ENCODE measurements around the gene RALY. TPM values are rescaled to one million over a fixed set of nuclear protein-coding genes. Genes with fewer than 3 reads are reported as not detected.

The RALY gene
- polyA plus RNA-seq, result 110 TPM
- long read RNA-seq, donor 1, full-length matches to known transcripts, result 30 of 278 reads
- long read RNA-seq, donor 1, partial matches to known transcripts, result 209 of 278 reads
- long read RNA-seq, donor 1, other reads (novel, unspliced or antisense), result 39 of 278 reads
- long read RNA-seq, donor 2, full-length matches to known transcripts, result 50 of 103 reads
- long read RNA-seq, donor 2, partial matches to known transcripts, result 53 of 103 reads
- long read RNA-seq, donor 2, other reads (novel, unspliced or antisense), result 0 of 103 reads
- long read RNA-seq, donor 3, full-length matches to known transcripts, result 79 of 137 reads
- long read RNA-seq, donor 3, partial matches to known transcripts, result 58 of 137 reads
- long read RNA-seq, donor 3, other reads (novel, unspliced or antisense), result 0 of 137 reads
- long read RNA-seq, donor 4, full-length matches to known transcripts, result 9 of 9 reads
- long read RNA-seq, donor 4, partial matches to known transcripts, result 0 of 9 reads
- long read RNA-seq, donor 4, other reads (novel, unspliced or antisense), result 0 of 9 reads
- long read RNA-seq, donor 5, full-length matches to known transcripts, result 36 of 227 reads
- long read RNA-seq, donor 5, partial matches to known transcripts, result 191 of 227 reads
- long read RNA-seq, donor 5, other reads (novel, unspliced or antisense), result 0 of 227 reads
- long read RNA-seq, donor 6, full-length matches to known transcripts, result 47 of 77 reads
- long read RNA-seq, donor 6, partial matches to known transcripts, result 30 of 77 reads
- long read RNA-seq, donor 6, other reads (novel, unspliced or antisense), result 0 of 77 reads
- long read RNA-seq, donor 7, full-length matches to known transcripts, result 18 of 27 reads
- long read RNA-seq, donor 7, partial matches to known transcripts, result 9 of 27 reads
- long read RNA-seq, donor 7, other reads (novel, unspliced or antisense), result 0 of 27 reads
- long read RNA-seq, donor 8, full-length matches to known transcripts, result 46 of 608 reads
- long read RNA-seq, donor 8, partial matches to known transcripts, result 485 of 608 reads
- long read RNA-seq, donor 8, other reads (novel, unspliced or antisense), result 77 of 608 reads
- long read RNA-seq, donor 9, full-length matches to known transcripts, result 26 of 80 reads
- long read RNA-seq, donor 9, partial matches to known transcripts, result 54 of 80 reads
- long read RNA-seq, donor 9, other reads (novel, unspliced or antisense), result 0 of 80 reads
- long read RNA-seq, donor 10, full-length matches to known transcripts, result 39 of 418 reads
- long read RNA-seq, donor 10, partial matches to known transcripts, result 293 of 418 reads
- long read RNA-seq, donor 10, other reads (novel, unspliced or antisense), result 86 of 418 reads
- long read RNA-seq, donor 11, full-length matches to known transcripts, result 32 of 63 reads
- long read RNA-seq, donor 11, partial matches to known transcripts, result 31 of 63 reads
- long read RNA-seq, donor 11, other reads (novel, unspliced or antisense), result 0 of 63 reads

DNA sequence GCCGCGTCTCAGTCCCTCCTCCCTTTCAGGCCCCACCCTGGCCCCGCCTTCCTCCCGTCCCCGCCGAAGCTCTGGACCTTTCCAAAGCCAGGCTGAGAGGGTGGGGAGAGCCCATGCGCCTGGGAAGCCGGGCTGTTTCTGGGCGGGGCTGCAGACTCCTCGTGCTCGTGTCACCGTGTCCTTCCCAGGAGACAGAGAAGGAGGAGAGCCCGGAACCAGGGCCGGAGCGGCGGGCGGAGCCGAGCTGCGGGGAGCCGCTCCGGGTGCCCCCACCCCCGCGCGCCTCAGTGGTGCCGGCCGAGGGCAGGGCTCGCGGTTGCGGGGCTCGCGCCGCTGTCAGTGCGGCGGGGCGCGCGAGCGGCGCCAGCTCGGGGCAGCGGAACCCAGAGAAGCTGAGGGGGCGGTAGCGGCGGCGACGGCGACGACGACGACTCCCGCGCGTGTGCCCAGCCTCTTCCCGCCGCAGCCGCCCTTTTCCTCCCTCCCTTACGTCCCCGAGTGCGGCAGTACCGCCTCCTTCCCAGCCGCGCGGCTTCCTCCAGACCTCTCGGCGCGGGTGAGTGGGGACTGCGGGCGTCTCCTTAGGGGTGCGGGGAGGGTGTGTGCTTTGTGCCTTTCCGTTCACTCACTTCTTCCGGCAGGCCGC, at the start of gene RALY:
Gene RALY (plus strand): TSS at position 336 of the 646 bp plus-strand sequence. CDS start 78,164 bp downstream, outside the sequence.
- peak in 1 of 2 donors; percentile 98 for DNase-seq
- Histone ChIP-seq H3K4me3 (ENCODE audit: low read length) (peak within 1 kb of the TSS; percentile 82), H3K27ac (ENCODE audit: low read length) (peak within 1 kb of the TSS; percentile 93), H3K27me3 (ENCODE audit: control insufficient read depth, insufficient read depth, low read length) (no peaks in the 10 kb centered on the region), H3K4me1 (ENCODE audit: control insufficient read depth, insufficient read depth, low read length) (peaks cover 33% of the 10 kb centered on the region), H3K9me3 (ENCODE audit: control insufficient read depth, low read depth, low read length) (no peaks in the 10 kb centered on the region), H3K36me3 (ENCODE audit: control insufficient read depth, insufficient read depth, low read length) (no peaks in the 10 kb centered on the region)
- 0% methylated on average over 2 of the region's 72 CpGs for WGBS (ENCODE audit: insufficient coverage, low lambda C conversion rate)

DNA sequence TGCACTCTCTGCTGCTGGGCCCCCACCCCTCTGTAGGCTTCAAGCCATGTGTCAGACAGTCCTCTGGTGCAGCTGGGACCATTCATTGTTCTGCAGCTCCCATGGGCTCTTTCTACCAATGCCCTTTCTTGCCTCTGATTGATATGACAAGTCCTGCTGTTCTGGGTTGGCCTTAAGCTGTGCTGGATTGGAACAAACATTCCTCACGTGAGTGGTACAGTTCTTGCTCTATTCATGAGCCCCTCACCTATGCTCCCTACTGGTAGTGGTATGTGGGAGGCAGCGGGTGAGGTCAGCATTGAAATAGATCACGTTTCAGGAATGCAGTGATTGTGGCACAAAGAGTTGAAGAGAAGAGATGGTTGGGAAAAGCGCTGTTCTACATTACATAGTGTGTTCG, 48.8 kb upstream of the RALY start:
- H3K9me3 ChIP-seq (ENCODE audit: control insufficient read depth, low read depth, low read length), result peaks cover 6% of the 10 kb centered on the region
- no peak overlapping the region for H3K4me3 ChIP-seq (ENCODE audit: low read length)
- H3K36me3 ChIP-seq (ENCODE audit: control insufficient read depth, insufficient read depth, low read length), result no peaks in the 10 kb centered on the region
- no peaks in the 10 kb centered on the region for H3K27me3 ChIP-seq (ENCODE audit: control insufficient read depth, insufficient read depth, low read length)
- H3K4me1 ChIP-seq (ENCODE audit: control insufficient read depth, insufficient read depth, low read length), result no peaks in the 10 kb centered on the region
- no CpG with 5 or more reads among the region's 5 CpGs for WGBS (ENCODE audit: insufficient coverage, low lambda C conversion rate)
- no peak overlapping the region for H3K27ac ChIP-seq (ENCODE audit: low read length)
- DNase-seq, result no peak

DNA sequence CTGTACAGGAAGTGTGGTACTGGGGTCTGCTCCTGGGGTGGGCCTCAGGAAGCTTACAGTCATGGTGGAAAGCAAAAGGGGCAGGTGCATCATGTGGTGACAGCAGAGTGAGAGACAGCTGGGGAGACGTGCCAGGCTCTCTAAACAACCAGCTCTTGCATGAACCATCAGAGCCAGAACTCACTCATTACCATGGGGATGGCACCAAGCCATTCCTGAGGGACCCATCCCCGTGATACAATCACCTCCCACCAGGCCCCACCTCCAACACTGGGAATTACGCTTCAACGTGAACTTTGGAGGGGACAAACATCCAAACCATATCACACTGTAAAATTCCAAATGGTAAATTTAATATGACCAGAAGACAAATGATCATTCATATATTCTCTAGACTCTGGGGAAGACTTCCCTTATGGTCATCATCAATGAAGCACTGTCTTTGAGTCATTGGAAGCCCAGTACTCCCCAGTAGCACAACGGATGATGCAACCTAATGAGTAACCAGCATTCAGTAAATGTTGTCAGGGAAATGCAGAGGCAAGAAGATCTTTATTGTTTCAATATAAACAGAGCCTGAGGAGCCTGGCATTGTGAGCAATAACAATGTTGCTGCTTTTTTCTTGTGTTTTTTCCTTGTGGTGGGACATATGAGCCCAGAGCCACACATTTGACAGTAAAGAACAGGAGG, 48.2 kb upstream of the RALY start:
- no peak for DNase-seq
- H3K36me3 ChIP-seq (ENCODE audit: control insufficient read depth, insufficient read depth, low read length), result no peaks in the 10 kb centered on the region
- H3K4me3 ChIP-seq (ENCODE audit: low read length), result no peak overlapping the region
- no peak overlapping the region for H3K27ac ChIP-seq (ENCODE audit: low read length)
- H3K9me3 ChIP-seq (ENCODE audit: control insufficient read depth, low read depth, low read length), result peaks cover 6% of the 10 kb centered on the region
- no CpG with 5 or more reads among the region's 5 CpGs for WGBS (ENCODE audit: insufficient coverage, low lambda C conversion rate)
- H3K4me1 ChIP-seq (ENCODE audit: control insufficient read depth, insufficient read depth, low read length), result no peaks in the 10 kb centered on the region
- H3K27me3 ChIP-seq (ENCODE audit: control insufficient read depth, insufficient read depth, low read length), result no peaks in the 10 kb centered on the region

DNA sequence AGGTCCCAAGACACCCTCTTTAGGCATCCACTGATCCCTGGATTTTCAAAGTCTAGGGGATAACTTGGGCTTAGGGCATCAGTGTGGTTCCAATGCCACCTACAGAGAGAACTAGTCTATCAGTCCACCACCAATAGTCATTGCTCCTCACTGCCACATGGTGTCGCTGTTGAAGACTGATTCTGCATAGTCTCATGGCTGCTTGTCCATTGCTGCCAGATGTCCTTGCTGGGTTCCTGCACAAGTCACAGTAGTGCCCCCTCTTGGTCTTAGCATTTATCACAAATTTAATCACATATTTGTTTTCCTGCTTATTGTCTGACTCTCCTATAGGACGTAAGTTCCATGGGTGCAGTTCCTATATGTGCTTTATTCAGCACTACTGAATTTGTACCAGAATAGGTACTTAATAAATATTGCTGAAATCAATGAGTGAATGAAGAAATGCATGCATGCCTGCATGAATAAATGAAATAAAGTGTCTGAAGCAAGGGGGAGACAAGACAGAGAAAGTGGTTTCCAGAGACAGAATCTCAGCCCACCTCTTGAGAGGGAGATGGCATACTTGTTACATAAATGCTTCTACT, 45.9 kb upstream of the RALY start:
- Histone ChIP-seq H3K27ac (ENCODE audit: low read length) (no peak overlapping the region), H3K4me3 (ENCODE audit: low read length) (no peak overlapping the region), H3K9me3 (ENCODE audit: control insufficient read depth, low read depth, low read length) (peaks cover 6% of the 10 kb centered on the region), H3K4me1 (ENCODE audit: control insufficient read depth, insufficient read depth, low read length) (no peaks in the 10 kb centered on the region), H3K36me3 (ENCODE audit: control insufficient read depth, insufficient read depth, low read length) (no peaks in the 10 kb centered on the region), H3K27me3 (ENCODE audit: control insufficient read depth, insufficient read depth, low read length) (no peaks in the 10 kb centered on the region)
- DNase-seq, result peak; percentile 6 to 16
- WGBS (ENCODE audit: insufficient coverage, low lambda C conversion rate), result 80% methylated on average over 1 of the region's 2 CpGs

DNA sequence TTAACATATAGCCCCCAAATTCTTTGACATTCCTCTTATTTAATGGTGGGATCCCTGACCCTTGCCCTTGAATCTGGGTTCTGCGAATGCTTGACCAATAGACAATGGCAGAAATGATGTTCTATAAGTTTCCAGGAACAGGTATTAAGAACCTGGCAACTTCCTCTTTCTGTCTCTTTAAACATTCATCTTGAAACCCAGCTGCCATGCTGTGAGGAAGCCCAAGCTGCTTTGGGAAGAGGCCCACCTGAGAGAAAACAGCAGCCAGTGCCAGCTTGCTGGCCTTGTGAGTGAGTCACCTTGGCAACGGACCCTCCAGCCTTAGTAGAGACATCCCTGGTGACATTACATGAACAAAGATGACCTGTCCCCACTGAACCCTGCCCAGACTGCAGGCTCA, 45.2 kb upstream of the RALY start:
- H3K4me3 ChIP-seq (ENCODE audit: low read length), result no peak overlapping the region
- DNase-seq, result no peak
- no CpG with 5 or more reads among the region's 2 CpGs for WGBS (ENCODE audit: insufficient coverage, low lambda C conversion rate)
- H3K27me3 ChIP-seq (ENCODE audit: control insufficient read depth, insufficient read depth, low read length), result no peaks in the 10 kb centered on the region
- H3K4me1 ChIP-seq (ENCODE audit: control insufficient read depth, insufficient read depth, low read length), result no peaks in the 10 kb centered on the region
- no peak overlapping the region for H3K27ac ChIP-seq (ENCODE audit: low read length)
- H3K9me3 ChIP-seq (ENCODE audit: control insufficient read depth, low read depth, low read length), result peaks cover 6% of the 10 kb centered on the region
- no peaks in the 10 kb centered on the region for H3K36me3 ChIP-seq (ENCODE audit: control insufficient read depth, insufficient read depth, low read length)

DNA sequence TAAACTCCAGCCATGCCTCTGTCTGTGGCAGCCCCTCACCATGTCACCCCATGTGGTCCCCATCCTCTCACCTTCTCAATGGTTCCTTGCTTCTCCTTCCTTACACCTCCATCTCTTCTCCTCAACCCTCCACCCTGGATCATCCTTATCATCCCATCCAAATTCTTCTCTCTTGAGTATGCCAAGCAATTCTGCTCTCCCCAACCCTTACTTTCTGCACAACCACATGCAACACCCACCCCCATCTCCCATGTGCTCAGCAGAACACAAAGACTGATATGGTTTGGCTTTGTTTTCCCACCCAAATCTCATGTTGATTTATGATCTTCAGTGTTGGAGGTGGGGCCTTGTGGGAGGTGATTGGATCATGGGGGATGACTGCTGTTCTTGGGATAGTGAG, 42.5 kb upstream of the RALY start:
- H3K27me3 ChIP-seq (ENCODE audit: control insufficient read depth, insufficient read depth, low read length), result no peaks in the 10 kb centered on the region
- no peaks in the 10 kb centered on the region for H3K4me1 ChIP-seq (ENCODE audit: control insufficient read depth, insufficient read depth, low read length)
- peaks cover 6% of the 10 kb centered on the region for H3K9me3 ChIP-seq (ENCODE audit: control insufficient read depth, low read depth, low read length)
- H3K27ac ChIP-seq (ENCODE audit: low read length), result no peak overlapping the region
- H3K4me3 ChIP-seq (ENCODE audit: low read length), result no peak overlapping the region
- H3K36me3 ChIP-seq (ENCODE audit: control insufficient read depth, insufficient read depth, low read length), result no peaks in the 10 kb centered on the region
- DNase-seq, result no peak

DNA sequence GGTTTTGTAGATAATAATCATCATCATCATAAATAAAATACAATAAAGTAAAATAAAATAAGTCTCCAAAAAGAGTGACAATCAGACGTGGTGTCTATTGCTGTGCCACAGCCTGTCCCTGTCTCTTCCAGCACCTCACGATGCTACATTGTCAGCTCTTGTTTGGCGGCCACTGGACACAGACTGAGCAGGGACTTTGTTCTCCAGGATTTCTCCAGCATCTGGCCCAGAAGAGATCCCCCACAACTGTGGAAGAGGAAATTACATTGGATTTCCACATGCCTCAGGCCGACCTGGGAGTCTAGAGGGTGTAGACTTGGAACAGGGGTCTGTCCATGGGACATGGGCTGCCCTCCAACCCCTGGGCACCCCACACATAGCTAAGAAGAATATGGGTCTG, 39.2 kb upstream of the RALY start:
- WGBS (ENCODE audit: insufficient coverage, low lambda C conversion rate), result 100% methylated on average over 1 of the region's 4 CpGs
- no peaks in the 10 kb centered on the region for H3K4me1 ChIP-seq (ENCODE audit: control insufficient read depth, insufficient read depth, low read length)
- H3K36me3 ChIP-seq (ENCODE audit: control insufficient read depth, insufficient read depth, low read length), result no peaks in the 10 kb centered on the region
- no peak overlapping the region for H3K4me3 ChIP-seq (ENCODE audit: low read length)
- no peaks in the 10 kb centered on the region for H3K27me3 ChIP-seq (ENCODE audit: control insufficient read depth, insufficient read depth, low read length)
- H3K9me3 ChIP-seq (ENCODE audit: control insufficient read depth, low read depth, low read length), result no peaks in the 10 kb centered on the region
- H3K27ac ChIP-seq (ENCODE audit: low read length), result no peak overlapping the region
- no peak for DNase-seq

DNA sequence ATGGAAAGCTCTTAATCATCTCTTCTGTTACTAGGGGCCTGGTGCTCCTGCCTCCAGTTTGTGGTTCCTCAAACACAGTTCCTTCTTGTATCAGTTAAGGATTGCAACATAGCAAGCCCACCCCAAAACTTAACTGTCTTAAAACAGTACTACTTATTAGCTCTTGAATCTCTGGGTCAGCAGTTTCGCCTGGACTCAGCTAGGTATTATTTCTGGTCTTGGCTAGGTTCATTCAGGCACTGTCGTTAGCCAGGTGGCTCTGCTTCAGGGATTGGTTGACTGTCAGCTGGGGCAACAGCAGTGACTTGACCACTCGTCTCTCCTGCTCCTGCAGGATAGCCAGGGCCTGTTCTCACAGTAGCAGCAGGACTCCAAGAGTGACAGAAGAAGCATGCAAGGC, 30.0 kb upstream of the RALY start:
- no peak overlapping the region for H3K27ac ChIP-seq (ENCODE audit: low read length)
- no peaks in the 10 kb centered on the region for H3K36me3 ChIP-seq (ENCODE audit: control insufficient read depth, insufficient read depth, low read length)
- no peaks in the 10 kb centered on the region for H3K9me3 ChIP-seq (ENCODE audit: control insufficient read depth, low read depth, low read length)
- 80% methylated on average over 1 of the region's 3 CpGs for WGBS (ENCODE audit: insufficient coverage, low lambda C conversion rate)
- H3K4me1 ChIP-seq (ENCODE audit: control insufficient read depth, insufficient read depth, low read length), result no peaks in the 10 kb centered on the region
- DNase-seq, result no peak
- no peaks in the 10 kb centered on the region for H3K27me3 ChIP-seq (ENCODE audit: control insufficient read depth, insufficient read depth, low read length)
- H3K4me3 ChIP-seq (ENCODE audit: low read length), result no peak overlapping the region

DNA sequence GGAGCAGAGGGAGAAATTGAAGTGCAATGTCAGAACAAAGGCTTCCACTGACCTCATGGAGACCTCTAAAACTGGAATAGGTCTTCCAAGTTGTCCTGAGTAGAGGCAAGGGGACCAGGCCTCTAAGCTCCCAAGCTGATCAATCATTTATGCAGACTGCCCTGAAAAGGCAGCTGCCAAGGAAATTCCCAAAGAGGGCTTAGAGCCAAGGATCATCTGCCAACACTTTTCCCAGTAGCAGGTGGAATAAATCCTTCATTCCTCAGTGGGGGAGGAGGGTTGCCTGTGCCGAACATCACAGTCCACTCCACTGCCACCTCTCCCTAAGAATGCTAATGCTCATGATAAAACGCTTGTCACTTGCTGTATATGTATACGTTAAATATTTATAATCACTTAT, 29.3 kb upstream of the RALY start:
- DNase-seq, result no peak
- H3K9me3 ChIP-seq (ENCODE audit: control insufficient read depth, low read depth, low read length), result no peaks in the 10 kb centered on the region
- no peak overlapping the region for H3K27ac ChIP-seq (ENCODE audit: low read length)
- H3K4me1 ChIP-seq (ENCODE audit: control insufficient read depth, insufficient read depth, low read length), result no peaks in the 10 kb centered on the region
- no CpG with 5 or more reads among the region's 3 CpGs for WGBS (ENCODE audit: insufficient coverage, low lambda C conversion rate)
- H3K27me3 ChIP-seq (ENCODE audit: control insufficient read depth, insufficient read depth, low read length), result no peaks in the 10 kb centered on the region
- H3K36me3 ChIP-seq (ENCODE audit: control insufficient read depth, insufficient read depth, low read length), result no peaks in the 10 kb centered on the region
- no peak overlapping the region for H3K4me3 ChIP-seq (ENCODE audit: low read length)

All from large intestine (tissue), 12 donors.